Endothelial cell of umbilical vein (primary cell): ENCODE measurements around the gene VPS35L. TPM values are rescaled to one million over a fixed set of nuclear protein-coding genes. Genes with fewer than 3 reads are reported as not detected.

Source experiments
- BruUV-seq: library from RNA; stranded (reverse); fragments of 400-500 nt; replicated peaks from 2 replicates; lab custom pipeline; 2021; lab: Mats Ljungman, UMichigan
- CTCF ChIA-PET: fragments of 300-600, 350-600 bp; sonication (Branson Sonifier 250); formaldehyde crosslinking; loops from one replicate; lab custom pipeline; 2021; ENCODE audit warnings: antibody characterized with exemption, inconsistent platforms; lab: Charles Lee
- POLR2A ChIA-PET: fragments of 300-600, 350-600 bp; sonication (Branson Sonifier 250); formaldehyde crosslinking; loops from one replicate; lab custom pipeline; 2021; ENCODE audit warnings: antibody characterized with exemption, inconsistent platforms; lab: Charles Lee
- DNase-seq: peaks from one replicate; pipeline ENCODE4 v3.0.0-alpha.2; 2011; ENCODE audit warnings: low read depth, low spot score
- FAIRE-seq: peaks from 2 replicates; lab custom pipeline; 2011; peaks lifted over from hg19 to GRCh38; lab: Jason Lieb, UNC
- H2AFZ ChIP-seq: 2 replicates; pipeline ENCODE4 v1.6.0; 2012; ENCODE audit warnings: low read depth, low read length, control low read depth, inconsistent platforms
- H3K27ac ChIP-seq: 2 replicates; pipeline ENCODE4 v1.5.1; 2011; ENCODE audit warnings: low read depth, mild to moderate bottlenecking, control low read depth, low read length, moderate library complexity; ENCODE audit not compliant: insufficient read depth
- H3K27me3 ChIP-seq, 2 experiments: 2 replicates each; pipeline versions ENCODE4 v1.6.0 to v1.6.1; 2011; ENCODE audit warnings: low read length in 2 of 2, mixed read lengths in 1 of 2; ENCODE audit not compliant: control insufficient read depth in 2 of 2, insufficient read depth in 2 of 2
- H3K36me3 ChIP-seq, 2 experiments: 2 replicates in 1 of 2; 3 replicates in 1 of 2; pipeline ENCODE4 v1.5.1; 2011; ENCODE audit warnings: low read length in 2 of 2, mild to moderate bottlenecking in 1 of 2, moderate library complexity in 1 of 2; ENCODE audit not compliant: control insufficient read depth in 2 of 2, insufficient read depth in 2 of 2; ENCODE audit errors: extremely low read depth in 1 of 2
- H3K4me1 ChIP-seq: 3 replicates; pipeline ENCODE4 v1.5.1; 2011; ENCODE audit warnings: mild to moderate bottlenecking, low read length; ENCODE audit not compliant: control insufficient read depth, insufficient read depth; ENCODE audit errors: extremely low read depth
- H3K4me2 ChIP-seq: 2 replicates; pipeline ENCODE4 v1.6.1; 2011; ENCODE audit warnings: low read length, control low read depth, mixed read lengths; ENCODE audit not compliant: insufficient read depth
- H3K4me3 ChIP-seq, 3 experiments: fragments of 200-600 bp in 1 of 3; sonication (generic), shearing (Covaris generic) in 1 of 3; replicated peaks in 1 of 3; 2 replicates each; pipeline ENCODE4 v1.5.1; 2011 to 2016; ENCODE audit warnings: control low read depth in 3 of 3, low read length in 3 of 3, mild to moderate bottlenecking in 2 of 3, inconsistent platforms in 1 of 3, low read depth in 1 of 3, moderate library complexity in 1 of 3; ENCODE audit not compliant: insufficient read depth in 1 of 3
- H3K79me2 ChIP-seq: 2 replicates; pipeline ENCODE4 v1.6.0; 2012; ENCODE audit warnings: low read length, inconsistent platforms; ENCODE audit not compliant: control insufficient read depth, insufficient read depth
- H3K9ac ChIP-seq: replicated peaks from 2 replicates; pipeline ENCODE3; 2011; ENCODE audit warnings: low read length, control low read depth; ENCODE audit not compliant: insufficient read depth; ENCODE audit errors: extremely low read depth
- H3K9me1 ChIP-seq: replicated peaks from 3 replicates; pipeline ENCODE4 v1.6.0; 2011; ENCODE audit warnings: mild to moderate bottlenecking, low read length; ENCODE audit not compliant: control insufficient read depth, insufficient read depth; ENCODE audit errors: extremely low read depth
- H3K9me3 ChIP-seq: replicated peaks from 2 replicates; pipeline ENCODE4 v1.5.1; 2012; ENCODE audit warnings: low read length, inconsistent platforms; ENCODE audit not compliant: control insufficient read depth, insufficient read depth
- H4K20me1 ChIP-seq: replicated peaks from 2 replicates; pipeline ENCODE3; 2011; ENCODE audit warnings: mild to moderate bottlenecking, low read length; ENCODE audit not compliant: control insufficient read depth, insufficient read depth; ENCODE audit errors: extremely low read depth
- CTCF ChIP-seq, 2 donors: IDR thresholded peaks; 1 replicate in 1 of 2; 2 replicates in 1 of 2; pipeline ENCODE4 v1.5.1; 2011; ENCODE audit warnings: low read length in 2 of 2, mild to moderate bottlenecking in 2 of 2, moderate library complexity in 2 of 2, control low read depth in 1 of 2, inconsistent platforms in 1 of 2, low read depth in 1 of 2; ENCODE audit not compliant: insufficient read depth in 1 of 2; ENCODE audit errors: extremely low read depth in 1 of 2
- EZH2 ChIP-seq: IDR thresholded peaks from 2 replicates; pipeline ENCODE4 v1.6.1; 2012; ENCODE audit warnings: borderline replicate concordance, low read depth, mild to moderate bottlenecking, moderate library complexity, low read length, inconsistent platforms; ENCODE audit not compliant: severe bottlenecking
- FOS ChIP-seq: IDR thresholded peaks from 2 replicates; pipeline ENCODE4 v1.6.1; 2011; ENCODE audit warnings: mild to moderate bottlenecking, low read length, moderate library complexity, borderline replicate concordance; ENCODE audit not compliant: insufficient read depth
- GATA2 ChIP-seq: IDR thresholded peaks from 2 replicates; pipeline ENCODE4 v1.7.0; 2011; ENCODE audit warnings: low read depth, mild to moderate bottlenecking, moderate library complexity, mixed read lengths, low read length; ENCODE audit not compliant: insufficient read length, insufficient read depth
- JUN ChIP-seq: IDR thresholded peaks from 2 replicates; pipeline ENCODE4 v1.6.1; 2011; ENCODE audit warnings: borderline replicate concordance, low read depth; ENCODE audit not compliant: insufficient read length, insufficient read depth
- MYC ChIP-seq: IDR thresholded peaks from one replicate; pipeline ENCODE4 v1.6.1; 2011; ENCODE audit warnings: mild to moderate bottlenecking, low read depth, low read length
- POLR2A ChIP-seq: IDR thresholded peaks from 2 replicates; pipeline ENCODE4 v1.6.1; 2012; ENCODE audit warnings: low read depth, mild to moderate bottlenecking, control low read depth, low read length
- POLR2AphosphoS5 ChIP-seq: IDR thresholded peaks from 2 replicates; pipeline ENCODE4 v1.6.1; 2012; ENCODE audit warnings: low read depth, mild to moderate bottlenecking, control low read depth, low read length, moderate library complexity; ENCODE audit not compliant: insufficient read depth
- dilution Hi-C: fragments of 300-500 bp; cut with MboI; formaldehyde crosslinking; loops from one replicate; pipeline ENCODE4 v1.15.0; 2019; ENCODE audit warnings: low sequenced_read_pairs; ENCODE audit not compliant: extremely low pct_ligation_motif_present
- intact Hi-C: fragments of 100-400 bp; cut with micrococcal nuclease; formaldehyde crosslinking; loops from one replicate; pipeline ENCODE4 v1.10.0; 2022
- polyA plus RNA-seq, 4 experiments: library from polyadenylated mRNA; depleted of rRNA in 3 of 4; stranded (reverse) in 3 of 4; unstranded in 1 of 4; fragments of >200 nt; gene quantifications; 2 replicates each; pipeline versions ENCODE4 v1.2.1 to v1.2.3, GENCODE V29; 2011 to 2012; ENCODE audit warnings: missing spikeins in 1 of 4
- total RNA-seq: library from RNA; stranded (reverse); gene quantifications from 2 replicates; pipeline ENCODE4 v1.2.3, GENCODE V29; 2021
- TF ChIP-seq, protein P1 (sequence below): IDR thresholded peaks from 2 replicates; pipeline ENCODE4 v1.6.1; 2011; ENCODE audit not compliant: insufficient read depth, insufficient read length

The VPS35L gene
- total and polyA plus RNA-seq, 2 donors (not counting 3 experiments of a cell fraction or from before 2014, with no cell fraction given) = 49.1 to 91.1 TPM

- DNase-seq = no peak
Measured at GRCh38 chr16:19672378-19672777, 116.9 kb downstream of the VPS35L start.

More at GRCh38 chr16:19672378-19672777, 116.9 kb downstream of the VPS35L start:
- Histone ChIP-seq H3K4me2 (no peak overlapping the region), H3K4me1 (no peaks in the 10 kb centered on the region), H3K79me2 (no peaks in the 10 kb centered on the region), H3K36me3 (peaks cover 4 to 12% of the 10 kb centered on the region in 2 experiments), H2AFZ (no peak overlapping the region), H3K9me1 (no peaks in the 10 kb centered on the region), H3K9me3 (no peaks in the 10 kb centered on the region), H4K20me1 (no peaks in the 10 kb centered on the region), H3K4me3 (no peak overlapping the region), H3K27me3 (no peaks in the 10 kb centered on the region), H3K9ac (no peak overlapping the region), H3K27ac (no peak overlapping the region)
- POLR2A ChIA-PET = no interaction called here
- no peak for FAIRE-seq
- CTCF ChIA-PET = interaction anchor here (1.6 kb wide), 3 partner anchors 17 to 235 kb away, joined by 3 to 4 read pairs (median 3); no protein-coding TSS in a partner anchor
- intact Hi-C loops = no loop called here
- TF ChIP-seq CTCF (IDR thresholded peaks at IDR 0.05; ENCODE audit: extremely low read depth in 1 of 2, insufficient read depth in 1 of 2, low read depth in 1 of 2, low read length in 2 of 2) (no peak), MYC (no peak), POLR2AphosphoS5 (no peak), POLR2A (no peak), GATA2 (no peak), JUN (no peak), FOS (no peak), EZH2 (no peak)
- TF ChIP-seq, protein P1, sequence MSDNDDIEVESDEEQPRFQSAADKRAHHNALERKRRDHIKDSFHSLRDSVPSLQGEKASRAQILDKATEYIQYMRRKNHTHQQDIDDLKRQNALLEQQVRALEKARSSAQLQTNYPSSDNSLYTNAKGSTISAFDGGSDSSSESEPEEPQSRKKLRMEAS = no peak
- dilution Hi-C loops = no loop called here
- BruUV-seq = no TSS peak
